MM.1S (cell line): ENCODE measurements around the gene SNX33.

ENCODE experiments used
- DNase-seq: peaks from one replicate; pipeline ENCODE4 v3.0.0-alpha.2; 2015
- H2AFZ ChIP-seq: fragments of 300-600 bp; sonication (generic); 2 replicates; pipeline ENCODE4 v1.6.0; 2016; ENCODE audit warnings: antibody characterized with exemption, low read length
- H3F3A ChIP-seq: fragments of 300-600 bp; sonication (generic); 2 replicates; pipeline ENCODE4 v1.6.1; 2016; ENCODE audit warnings: mild to moderate bottlenecking, antibody characterized with exemption, low read length, moderate library complexity, mixed read lengths; ENCODE audit not compliant: insufficient read depth
- H3K27ac ChIP-seq: fragments of 300-600 bp; sonication (generic); 2 replicates; pipeline ENCODE4 v1.5.1; 2016; ENCODE audit warnings: mild to moderate bottlenecking, low read length
- H3K27me3 ChIP-seq: fragments of 300-600 bp; sonication (generic); replicated peaks from 2 replicates; pipeline ENCODE4 v1.6.0; 2016; ENCODE audit warnings: low read length; ENCODE audit not compliant: insufficient read depth
- H3K36me3 ChIP-seq: fragments of 300-600 bp; sonication (generic); replicated peaks from 2 replicates; pipeline ENCODE4 v1.6.1; 2016; ENCODE audit warnings: mild to moderate bottlenecking, low read length, mixed read lengths; ENCODE audit not compliant: insufficient read depth
- H3K4me1 ChIP-seq: fragments of 300-600 bp; sonication (generic); 2 replicates; pipeline ENCODE4 v1.6.1; 2016; ENCODE audit warnings: low read length, mixed read lengths
- H3K4me2 ChIP-seq: fragments of 300-600 bp; sonication (generic); 2 replicates; pipeline ENCODE4 v1.6.0; 2016; ENCODE audit warnings: low read depth, low read length
- H3K4me3 ChIP-seq: fragments of 300-600 bp; sonication (generic); 2 replicates; pipeline ENCODE4 v1.5.1; 2016; ENCODE audit warnings: low read length, mixed read lengths
- H3K79me2 ChIP-seq: fragments of 300-600 bp; sonication (generic); 2 replicates; pipeline ENCODE4 v1.6.1; 2016; ENCODE audit warnings: mixed run types, low read length, mixed read lengths
- H3K9ac ChIP-seq: fragments of 300-600 bp; sonication (generic); 2 replicates; pipeline ENCODE4 v1.6.1; 2016; ENCODE audit warnings: low read length, mixed read lengths
- H3K9me2 ChIP-seq: fragments of 300-600 bp; sonication (generic); replicated peaks from 2 replicates; pipeline ENCODE4 v1.6.1; 2016; ENCODE audit warnings: mild to moderate bottlenecking, low read length, mixed read lengths; ENCODE audit not compliant: insufficient read depth
- H3K9me3 ChIP-seq: fragments of 300-600 bp; sonication (generic); replicated peaks from 2 replicates; pipeline ENCODE4 v1.6.1; 2016; ENCODE audit warnings: mild to moderate bottlenecking, low read length, mixed read lengths; ENCODE audit not compliant: insufficient read depth
- H4K20me1 ChIP-seq: fragments of 300-600 bp; sonication (generic); 2 replicates; pipeline ENCODE4 v1.6.1; 2016; ENCODE audit warnings: mild to moderate bottlenecking, low read length, moderate library complexity, mixed read lengths; ENCODE audit not compliant: insufficient read depth
- EZH2 ChIP-seq: fragments of 300-600 bp; sonication (generic); optimal IDR thresholded peaks from 2 replicates; pipeline ENCODE3; 2017; ENCODE audit warnings: low read depth, mild to moderate bottlenecking, antibody characterized with exemption, low read length, mixed read lengths
- EZH2phosphoT487 ChIP-seq: fragments of 300-600 bp; sonication (generic); IDR thresholded peaks from 2 replicates; pipeline ENCODE4 v1.6.1; 2018; ENCODE audit warnings: antibody characterized with exemption, low read length
- TF ChIP-seq, protein P1 (sequence below): fragments of 300-600 bp; sonication (generic); IDR thresholded peaks from 2 replicates; pipeline ENCODE4 v1.5.1; 2016; ENCODE audit warnings: antibody characterized with exemption, low read length, mixed read lengths

Gene SNX33

DNA sequence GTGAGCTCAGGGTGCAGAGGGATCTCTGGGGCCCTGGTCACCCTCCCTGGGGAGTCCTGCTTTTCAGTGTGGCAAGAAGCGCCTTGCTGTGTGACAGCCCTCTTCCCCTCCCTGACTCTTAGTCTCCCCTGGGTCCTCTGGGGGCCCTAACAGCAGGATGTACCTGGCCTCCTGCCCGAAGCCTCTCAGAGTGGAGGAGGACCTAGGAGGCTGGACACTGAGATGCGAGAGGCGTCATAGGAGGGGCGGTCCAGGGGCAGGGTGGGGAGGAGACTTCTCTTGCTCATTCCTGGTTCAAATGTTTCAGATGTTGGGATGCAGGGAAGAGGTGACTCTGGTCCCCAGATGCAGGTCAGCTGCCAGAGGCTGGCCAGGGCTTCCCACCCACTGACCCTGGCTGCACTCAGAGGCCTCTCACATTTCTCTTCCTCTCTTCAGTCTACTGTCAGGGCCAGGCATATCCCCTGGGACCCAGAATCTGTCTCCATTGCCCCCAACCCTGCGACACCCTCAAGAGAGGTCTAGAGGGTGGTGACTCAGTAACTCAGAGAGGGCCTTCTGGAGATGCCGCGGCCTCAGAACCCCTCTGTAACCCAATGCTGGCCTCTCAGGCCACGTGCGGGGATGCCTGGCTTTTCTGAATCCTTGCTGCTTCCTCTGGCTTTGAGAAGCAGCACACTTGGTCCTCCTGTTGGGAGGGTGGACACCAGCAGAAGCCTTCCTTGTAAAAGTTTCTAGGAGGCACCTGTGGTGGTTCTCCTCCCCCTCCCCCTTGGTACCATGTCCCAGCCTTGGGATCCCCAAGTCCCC lies 25.9 kb downstream of the SNX33 start:
- no peaks in the 10 kb centered on the region for H3F3A ChIP-seq
- DNase-seq: no peak
- H3K79me2 ChIP-seq: no peaks in the 10 kb centered on the region
- no peaks in the 10 kb centered on the region for H3K36me3 ChIP-seq
- H3K9me3 ChIP-seq: no peaks in the 10 kb centered on the region
- H4K20me1 ChIP-seq: no peaks in the 10 kb centered on the region
- TF ChIP-seq, protein P1, sequence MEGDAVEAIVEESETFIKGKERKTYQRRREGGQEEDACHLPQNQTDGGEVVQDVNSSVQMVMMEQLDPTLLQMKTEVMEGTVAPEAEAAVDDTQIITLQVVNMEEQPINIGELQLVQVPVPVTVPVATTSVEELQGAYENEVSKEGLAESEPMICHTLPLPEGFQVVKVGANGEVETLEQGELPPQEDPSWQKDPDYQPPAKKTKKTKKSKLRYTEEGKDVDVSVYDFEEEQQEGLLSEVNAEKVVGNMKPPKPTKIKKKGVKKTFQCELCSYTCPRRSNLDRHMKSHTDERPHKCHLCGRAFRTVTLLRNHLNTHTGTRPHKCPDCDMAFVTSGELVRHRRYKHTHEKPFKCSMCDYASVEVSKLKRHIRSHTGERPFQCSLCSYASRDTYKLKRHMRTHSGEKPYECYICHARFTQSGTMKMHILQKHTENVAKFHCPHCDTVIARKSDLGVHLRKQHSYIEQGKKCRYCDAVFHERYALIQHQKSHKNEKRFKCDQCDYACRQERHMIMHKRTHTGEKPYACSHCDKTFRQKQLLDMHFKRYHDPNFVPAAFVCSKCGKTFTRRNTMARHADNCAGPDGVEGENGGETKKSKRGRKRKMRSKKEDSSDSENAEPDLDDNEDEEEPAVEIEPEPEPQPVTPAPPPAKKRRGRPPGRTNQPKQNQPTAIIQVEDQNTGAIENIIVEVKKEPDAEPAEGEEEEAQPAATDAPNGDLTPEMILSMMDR: no peak
- no peak for TF ChIP-seq EZH2phosphoT487
- TF ChIP-seq EZH2: no peak
- H3K4me1 ChIP-seq: no peaks in the 10 kb centered on the region
- H3K27ac ChIP-seq: no peak overlapping the region
- H3K4me2 ChIP-seq: no peak overlapping the region
- H3K9ac ChIP-seq: no peak overlapping the region
- no peaks in the 10 kb centered on the region; the same call in 1 of the 2 replicates for H3K27me3 ChIP-seq
- no peak overlapping the region for H3K4me3 ChIP-seq
- H2AFZ ChIP-seq: no peak overlapping the region
- H3K9me2 ChIP-seq: no peaks in the 10 kb centered on the region

DNA sequence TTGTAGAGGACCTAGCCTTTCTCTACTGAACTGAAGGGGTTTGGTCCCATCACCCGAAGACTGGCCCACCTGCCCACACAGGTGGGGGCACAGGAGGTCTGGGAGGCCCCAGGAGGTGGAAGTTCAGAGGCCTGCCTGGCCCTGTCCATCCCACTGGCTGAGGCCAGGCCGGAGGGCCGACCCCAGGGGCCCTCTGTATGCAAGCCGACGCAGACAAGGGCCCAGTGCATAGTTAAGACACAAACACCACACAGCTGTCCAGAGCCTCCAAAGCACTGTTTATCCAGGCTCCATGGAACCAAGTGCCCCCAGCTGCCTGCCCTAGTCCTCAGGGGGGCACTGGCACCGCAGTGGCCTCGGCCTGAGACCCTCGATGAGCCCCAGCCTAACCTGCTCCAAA lies 26.7 kb downstream of the SNX33 start:
- H3K9me2 ChIP-seq: no peaks in the 10 kb centered on the region
- no peaks in the 10 kb centered on the region for H3K9me3 ChIP-seq
- H3K4me3 ChIP-seq: no peak overlapping the region
- TF ChIP-seq, protein P1: no peak
- TF ChIP-seq EZH2phosphoT487 (no peak), EZH2 (no peak)
- H3K9ac ChIP-seq: no peak overlapping the region
- no peak for DNase-seq
- no peaks in the 10 kb centered on the region for H4K20me1 ChIP-seq
- no peaks in the 10 kb centered on the region for H3K4me1 ChIP-seq
- H3K4me2 ChIP-seq: no peak overlapping the region
- H3K79me2 ChIP-seq: no peaks in the 10 kb centered on the region
- H3K36me3 ChIP-seq: no peaks in the 10 kb centered on the region
- no peak overlapping the region for H2AFZ ChIP-seq
- no peaks in the 10 kb centered on the region; the same call in 1 of the 2 replicates for H3K27me3 ChIP-seq
- H3K27ac ChIP-seq: no peak overlapping the region
- H3F3A ChIP-seq: no peaks in the 10 kb centered on the region

DNA sequence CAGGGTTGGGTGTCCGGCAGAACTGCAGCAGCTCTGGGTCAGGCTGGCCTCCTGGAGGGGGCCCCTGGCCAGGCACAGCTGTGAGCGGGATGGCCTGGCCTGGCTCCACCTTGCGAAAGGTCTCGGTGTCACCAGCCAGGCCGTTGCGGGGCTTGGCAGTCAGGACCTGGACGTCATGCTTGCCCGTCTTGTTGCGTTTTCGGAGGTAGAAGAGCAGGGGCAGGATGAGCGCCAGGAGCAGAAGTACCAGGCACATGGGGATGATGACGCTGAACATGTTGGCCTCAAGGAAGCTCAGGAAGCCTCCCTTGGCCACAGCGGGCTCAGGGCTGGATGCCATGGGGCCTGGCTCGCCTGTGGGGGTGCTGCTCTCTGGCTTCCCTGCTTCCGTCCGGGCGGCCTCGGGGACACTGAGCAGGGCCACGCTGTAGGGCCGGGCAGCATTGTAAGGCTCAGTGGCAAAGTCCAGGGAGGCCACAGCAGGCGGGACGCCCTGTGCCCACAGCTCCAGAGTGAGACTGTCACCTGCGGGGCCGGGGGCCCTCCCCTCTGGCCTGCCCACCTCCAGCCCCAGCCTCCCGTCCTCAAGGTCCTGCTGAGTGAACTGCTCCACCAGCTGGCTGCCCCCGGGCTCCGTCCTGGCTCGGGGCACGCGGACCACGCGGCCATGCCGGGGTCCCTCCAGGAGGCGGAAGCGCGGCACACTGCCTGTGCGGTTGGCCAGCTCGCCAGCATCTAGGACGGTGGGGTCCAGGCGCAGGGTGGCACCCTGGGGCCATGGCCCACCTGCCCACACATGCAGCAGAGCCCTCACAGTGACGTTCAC lies 28.1 kb downstream of the SNX33 start:
- H3K4me2 ChIP-seq: no peak overlapping the region
- no peak overlapping the region for H3K4me3 ChIP-seq
- no peaks in the 10 kb centered on the region; the same call in 1 of the 2 replicates for H3K27me3 ChIP-seq
- H3F3A ChIP-seq: no peaks in the 10 kb centered on the region
- H3K36me3 ChIP-seq: no peaks in the 10 kb centered on the region
- DNase-seq: no peak
- no peak overlapping the region for H3K9ac ChIP-seq
- no peak overlapping the region for H3K27ac ChIP-seq
- H3K79me2 ChIP-seq: no peaks in the 10 kb centered on the region
- H3K9me2 ChIP-seq: no peaks in the 10 kb centered on the region
- no peaks in the 10 kb centered on the region for H3K9me3 ChIP-seq
- no peaks in the 10 kb centered on the region for H4K20me1 ChIP-seq
- H2AFZ ChIP-seq: no peak overlapping the region
- TF ChIP-seq, protein P1: no peak
- TF ChIP-seq EZH2 (no peak), EZH2phosphoT487 (no peak)
- no peaks in the 10 kb centered on the region for H3K4me1 ChIP-seq
